Epithelial cell of esophagus (primary cell): ENCODE results near the gene NAA80.

Experiments used
- DNase-seq: peaks from one replicate; pipeline ENCODE4 v3.0.0; 2010; ENCODE audit warnings: low read depth
- H3K4me3 ChIP-seq: 2 replicates; pipeline ENCODE4 v1.5.1; 2011; ENCODE audit warnings: mild to moderate bottlenecking, low read length, control low read depth
- CTCF ChIP-seq: IDR thresholded peaks from 2 replicates; pipeline ENCODE4 v1.5.1; 2011; ENCODE audit warnings: low read depth, mild to moderate bottlenecking, low read length, control low read depth, inconsistent platforms; ENCODE audit not compliant: insufficient read depth; ENCODE audit errors: missing control alignments

NAA80 gene

GRCh38 chr3:50303013-50303815 lies 4.0 kb upstream of the NAA80 start, which contains the start of gene HYAL1:
HYAL1 (minus strand) TSS chr3:50303574; CDS start chr3:50302956, 618 bp downstream.
- TF ChIP-seq CTCF: peak; percentile 14
- H3K4me3 ChIP-seq: peak within 1 kb of the TSS; percentile 3
- DNase-seq: peak; percentile 41

- DNase-seq: no peak
- TF ChIP-seq CTCF: no peak
Measured at GRCh38 chr3:50302095-50303012, 3.1 kb upstream of the NAA80 start.

GRCh38 chr3:50300681-50301254 lies 1.6 kb upstream of the NAA80 start:
- TF ChIP-seq CTCF: no peak
- H3K4me3 ChIP-seq: no peak overlapping the region
- DNase-seq: no peak

More at GRCh38 chr3:50302095-50303012, 3.1 kb upstream of the NAA80 start:
- no peak overlapping the region for H3K4me3 ChIP-seq

- peak overlapping the region; percentile 39 for H3K4me3 ChIP-seq
- no peak for TF ChIP-seq CTCF
- DNase-seq: peak; percentile 92
Measured at GRCh38 chr3:50299929-50300680, 900 bp upstream of the NAA80 start.

GRCh38 chr3:50299638-50299928 lies 378 bp upstream of the NAA80 start:
- no peak for DNase-seq
- H3K4me3 ChIP-seq: peak overlapping the region; percentile 39
- TF ChIP-seq CTCF: no peak

- peak overlapping the region; percentile 92 for H3K4me3 ChIP-seq
- TF ChIP-seq CTCF: peak; percentile 38
- DNase-seq: no peak
Measured at GRCh38 chr3:50297896-50298725, 1.1 kb downstream of the NAA80 start.
